ENCODE measurements around the gene PCBD2. TPM values are rescaled to one million over a fixed set of nuclear protein-coding genes. Genes with fewer than 3 reads are reported as not detected.
"Not testable (repeated sequence)": the region's sequence is repeated elsewhere in the genome, so short reads cannot be mapped to it uniquely, and the experiment has no call there.

PCBD2 gene
- total RNA-seq (5.9 TPM), polyA plus RNA-seq (6.8 TPM)
- long read RNA-seq, donor 1: 0 reads
- long read RNA-seq, donor 2: 0 reads
- long read RNA-seq, donor 3, transcript PCBD2-201 (4 exons, 1,223 nt): major isoform, 8 of 13 reads
- long read RNA-seq, donor 3, partial matches to known transcripts: 5 of 13 reads
- long read RNA-seq, donor 3, other reads (novel, unspliced or antisense): 0 of 13 reads
- long read RNA-seq, donor 4: 0 reads
- long read RNA-seq, donor 5, transcript PCBD2-201 (4 exons, 1,223 nt): major isoform, 6 of 6 reads
- long read RNA-seq, donor 5, partial matches to known transcripts: 0 of 6 reads
- long read RNA-seq, donor 5, other reads (novel, unspliced or antisense): 0 of 6 reads
- long read RNA-seq, donor 6, transcript PCBD2-201 (4 exons, 1,223 nt): major isoform, 7 of 7 reads
- long read RNA-seq, donor 6, partial matches to known transcripts: 0 of 7 reads
- long read RNA-seq, donor 6, other reads (novel, unspliced or antisense): 0 of 7 reads
- long read RNA-seq, donor 7, partial matches to known transcripts: 0 of 2 reads
- long read RNA-seq, donor 7, other reads (novel, unspliced or antisense): 0 of 2 reads
- long read RNA-seq, donor 8, partial matches to known transcripts: 0 of 2 reads
- long read RNA-seq, donor 8, other reads (novel, unspliced or antisense): 0 of 2 reads
- long read RNA-seq, donor 9, partial matches to known transcripts: 0 of 1 reads
- long read RNA-seq, donor 9, other reads (novel, unspliced or antisense): 0 of 1 reads
- long read RNA-seq, donor 10, partial matches to known transcripts: 0 of 1 reads
- long read RNA-seq, donor 10, other reads (novel, unspliced or antisense): 0 of 1 reads

DNA sequence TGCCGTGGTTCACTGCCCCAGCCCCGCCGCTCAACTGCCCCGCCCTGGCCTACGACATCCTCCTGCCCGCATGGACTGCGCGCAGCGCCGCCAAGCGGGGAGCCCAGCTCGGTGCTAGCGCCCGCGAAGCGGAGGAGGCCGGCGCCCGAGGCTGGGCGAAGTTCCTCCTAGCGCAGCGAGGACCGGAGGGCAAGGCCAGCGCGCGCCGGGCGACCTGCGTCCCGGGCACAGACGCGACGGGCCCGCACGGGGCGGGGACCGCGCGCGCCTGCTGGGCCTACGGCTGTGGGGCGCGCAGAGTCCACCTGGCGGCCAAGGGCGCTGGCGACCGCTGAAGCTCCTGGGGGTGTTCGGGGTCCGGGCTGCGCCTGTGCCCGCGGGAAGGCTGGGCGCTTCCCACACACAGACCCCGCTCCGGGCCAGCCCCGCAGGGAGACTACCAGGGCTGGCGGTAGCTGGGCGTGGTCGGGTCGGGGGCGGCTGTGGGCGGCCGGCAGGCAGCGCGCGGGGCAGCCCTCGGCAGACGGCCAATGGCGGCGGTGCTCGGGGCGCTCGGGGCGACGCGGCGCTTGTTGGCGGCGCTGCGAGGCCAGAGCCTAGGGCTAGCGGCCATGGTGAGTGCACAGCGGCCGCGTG is at the start of gene PCBD2:
Gene PCBD2, plus strand, starts transcription at position 522 of the 636 bp plus-strand sequence. Its CDS starts 9 bp downstream, at position 531.
- peaks cover 0 to 4% of the 10 kb centered on the region in 2 donors for H3K9me3 ChIP-seq (ENCODE audit: control insufficient read depth in 2 of 2, insufficient read depth in 1 of 2, low read length in 1 of 2)
- peak; percentile 69 to 95 (median 82) for DNase-seq (ENCODE audit: low read depth in 6 of 9, low spot score in 9 of 9)
- H3K4me1 ChIP-seq (ENCODE audit: control insufficient read depth in 2 of 2, insufficient read depth in 2 of 2, low read length in 2 of 2): peaks cover 3 to 13% of the 10 kb centered on the region in 2 donors
- peak within 1 kb of the TSS; percentile 99 for H3K27ac ChIP-seq (ENCODE audit: low read depth in 1 of 2, low read length in 1 of 2)
- under 1% methylated on average over 84 of the region's 84 CpGs for WGBS
- H3K36me3 ChIP-seq (ENCODE audit: control insufficient read depth in 2 of 2, insufficient read depth in 2 of 2, low read length in 1 of 2): peaks cover 5 to 11% of the 10 kb centered on the region in 2 donors
- H3K27me3 ChIP-seq (ENCODE audit: control insufficient read depth in 2 of 2, insufficient read depth in 1 of 2, low read length in 1 of 2): no peaks in the 10 kb centered on the region
- H3K4me3 ChIP-seq (ENCODE audit: low read length in 2 of 2): peak within 1 kb of the TSS; percentile 84 to 94

DNA sequence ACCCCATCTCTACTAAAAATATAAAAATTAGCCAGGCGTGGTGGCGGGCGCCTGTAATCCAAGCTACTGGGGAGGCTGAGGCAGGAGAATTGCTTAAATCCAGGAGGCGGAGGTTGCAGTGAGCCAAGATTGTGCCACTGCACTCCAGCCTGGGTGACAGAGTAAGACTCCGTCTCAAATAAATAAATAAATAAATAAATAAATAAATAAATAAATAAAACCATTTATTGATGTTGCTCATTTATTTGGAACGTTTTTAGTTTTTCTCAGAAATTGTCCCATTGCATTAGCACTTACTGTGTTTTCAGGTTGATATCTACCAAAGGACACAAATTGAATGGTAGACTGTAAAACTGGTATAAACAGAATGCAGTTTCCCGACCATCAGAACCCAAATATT is 48.5 kb upstream of the PCBD2 start:
- not testable (repeated sequence) for H3K27me3 ChIP-seq (ENCODE audit: control insufficient read depth in 2 of 2, insufficient read depth in 1 of 2, low read length in 1 of 2); H3K9me3 ChIP-seq (ENCODE audit: control insufficient read depth in 2 of 2, insufficient read depth in 1 of 2, low read length in 1 of 2); H3K4me1 ChIP-seq (ENCODE audit: control insufficient read depth in 2 of 2, insufficient read depth in 2 of 2, low read length in 2 of 2); H3K4me3 ChIP-seq (ENCODE audit: low read length in 2 of 2); DNase-seq (ENCODE audit: low read depth in 6 of 9, low spot score in 9 of 9); H3K27ac ChIP-seq (ENCODE audit: low read depth in 1 of 2, low read length in 1 of 2)
- 97% methylated on average over 7 of the region's 7 CpGs for WGBS
- peaks cover 24 to 54% of the 10 kb centered on the region in 2 donors for H3K36me3 ChIP-seq (ENCODE audit: control insufficient read depth in 2 of 2, insufficient read depth in 2 of 2, low read length in 1 of 2)

DNA sequence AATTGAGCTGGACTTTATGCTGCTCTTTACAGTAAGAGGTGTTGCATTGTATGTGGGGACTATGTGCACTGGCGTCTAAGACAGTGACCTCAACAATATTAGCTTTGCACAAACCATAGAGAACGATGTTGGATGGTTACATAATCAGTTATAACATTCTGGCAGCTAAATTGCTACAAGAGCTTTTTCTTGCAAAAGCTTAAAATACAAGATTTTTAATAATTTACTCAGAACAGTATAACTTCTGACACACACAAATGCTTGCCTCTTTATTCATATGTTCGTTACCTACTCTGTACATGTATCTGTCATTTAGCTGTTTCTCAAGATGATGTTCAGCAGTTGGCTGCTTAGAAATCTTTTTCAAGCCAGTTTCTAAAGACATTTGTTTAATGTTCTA is 47.5 kb upstream of the PCBD2 start:
- no peaks in the 10 kb centered on the region for H3K27me3 ChIP-seq (ENCODE audit: control insufficient read depth in 2 of 2, insufficient read depth in 1 of 2, low read length in 1 of 2)
- no peak for DNase-seq (ENCODE audit: low read depth in 6 of 9, low spot score in 9 of 9)
- no peak overlapping the region for H3K4me3 ChIP-seq (ENCODE audit: low read length in 2 of 2)
- peaks cover 24 to 53% of the 10 kb centered on the region in 2 donors for H3K36me3 ChIP-seq (ENCODE audit: control insufficient read depth in 2 of 2, insufficient read depth in 2 of 2, low read length in 1 of 2)
- H3K4me1 ChIP-seq (ENCODE audit: control insufficient read depth in 2 of 2, insufficient read depth in 2 of 2, low read length in 2 of 2): no peaks in the 10 kb centered on the region
- H3K27ac ChIP-seq (ENCODE audit: low read depth in 1 of 2, low read length in 1 of 2): no peak overlapping the region
- over 99% methylated on average over 3 of the region's 3 CpGs for WGBS
- no peaks in the 10 kb centered on the region for H3K9me3 ChIP-seq (ENCODE audit: control insufficient read depth in 2 of 2, insufficient read depth in 1 of 2, low read length in 1 of 2)

DNA sequence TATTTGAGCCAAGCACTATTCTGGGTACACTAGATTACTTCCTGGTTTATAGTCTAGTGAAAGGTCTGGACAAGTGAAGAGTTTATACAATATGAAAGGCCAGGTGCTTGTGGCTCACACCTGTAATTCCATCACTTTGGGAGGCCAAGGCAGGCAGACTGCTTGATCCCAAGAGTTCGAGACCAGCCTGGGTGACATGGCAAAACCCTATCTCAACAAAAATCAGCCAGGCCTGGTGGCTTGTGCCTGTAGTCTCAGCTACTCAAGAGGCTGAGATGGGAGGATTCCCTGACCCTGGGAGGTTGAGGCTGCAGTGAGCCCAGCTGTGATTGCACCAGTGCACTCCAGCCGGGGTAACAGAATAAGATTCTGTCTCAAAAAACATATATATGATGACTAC is 40.2 kb upstream of the PCBD2 start:
- H3K4me3 ChIP-seq (ENCODE audit: low read length in 2 of 2): no peak overlapping the region
- 98% methylated on average over 2 of the region's 2 CpGs for WGBS
- no peak for DNase-seq (ENCODE audit: low read depth in 6 of 9, low spot score in 9 of 9)
- H3K27me3 ChIP-seq (ENCODE audit: control insufficient read depth in 2 of 2, insufficient read depth in 1 of 2, low read length in 1 of 2): no peaks in the 10 kb centered on the region
- H3K27ac ChIP-seq (ENCODE audit: low read depth in 1 of 2, low read length in 1 of 2): no peak overlapping the region
- H3K4me1 ChIP-seq (ENCODE audit: control insufficient read depth in 2 of 2, insufficient read depth in 2 of 2, low read length in 2 of 2): no peaks in the 10 kb centered on the region
- H3K36me3 ChIP-seq (ENCODE audit: control insufficient read depth in 2 of 2, insufficient read depth in 2 of 2, low read length in 1 of 2): peaks cover 12 to 14% of the 10 kb centered on the region in 2 donors
- no peaks in the 10 kb centered on the region for H3K9me3 ChIP-seq (ENCODE audit: control insufficient read depth in 2 of 2, insufficient read depth in 1 of 2, low read length in 1 of 2)

DNA sequence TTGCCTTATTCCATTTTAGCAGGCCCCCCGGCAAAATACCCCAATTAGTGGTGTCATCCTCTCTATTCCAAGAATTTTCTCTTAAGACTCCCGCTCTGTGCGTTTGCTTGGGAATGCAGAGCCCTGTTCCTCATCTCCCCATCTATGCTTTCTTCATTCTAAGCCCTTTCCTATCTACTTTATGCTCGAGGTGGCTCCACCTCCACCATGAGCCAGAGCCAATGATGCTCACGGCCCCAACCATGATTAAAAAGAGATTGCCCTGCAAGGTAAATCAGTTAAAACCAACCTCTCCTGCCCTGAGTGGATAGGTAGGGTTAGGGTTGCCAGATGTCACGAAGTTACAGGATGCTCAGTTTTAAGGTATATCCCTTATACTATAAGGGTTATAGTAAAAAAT is 31.4 kb upstream of the PCBD2 start:
- 88% methylated on average over 6 of the region's 6 CpGs for WGBS
- Histone ChIP-seq H3K27ac (ENCODE audit: low read depth in 1 of 2, low read length in 1 of 2) (peak overlapping the region in 1 of 2 donors; percentile 86), H3K4me3 (ENCODE audit: low read length in 2 of 2) (peak overlapping the region; percentile 94 to 99)

DNA sequence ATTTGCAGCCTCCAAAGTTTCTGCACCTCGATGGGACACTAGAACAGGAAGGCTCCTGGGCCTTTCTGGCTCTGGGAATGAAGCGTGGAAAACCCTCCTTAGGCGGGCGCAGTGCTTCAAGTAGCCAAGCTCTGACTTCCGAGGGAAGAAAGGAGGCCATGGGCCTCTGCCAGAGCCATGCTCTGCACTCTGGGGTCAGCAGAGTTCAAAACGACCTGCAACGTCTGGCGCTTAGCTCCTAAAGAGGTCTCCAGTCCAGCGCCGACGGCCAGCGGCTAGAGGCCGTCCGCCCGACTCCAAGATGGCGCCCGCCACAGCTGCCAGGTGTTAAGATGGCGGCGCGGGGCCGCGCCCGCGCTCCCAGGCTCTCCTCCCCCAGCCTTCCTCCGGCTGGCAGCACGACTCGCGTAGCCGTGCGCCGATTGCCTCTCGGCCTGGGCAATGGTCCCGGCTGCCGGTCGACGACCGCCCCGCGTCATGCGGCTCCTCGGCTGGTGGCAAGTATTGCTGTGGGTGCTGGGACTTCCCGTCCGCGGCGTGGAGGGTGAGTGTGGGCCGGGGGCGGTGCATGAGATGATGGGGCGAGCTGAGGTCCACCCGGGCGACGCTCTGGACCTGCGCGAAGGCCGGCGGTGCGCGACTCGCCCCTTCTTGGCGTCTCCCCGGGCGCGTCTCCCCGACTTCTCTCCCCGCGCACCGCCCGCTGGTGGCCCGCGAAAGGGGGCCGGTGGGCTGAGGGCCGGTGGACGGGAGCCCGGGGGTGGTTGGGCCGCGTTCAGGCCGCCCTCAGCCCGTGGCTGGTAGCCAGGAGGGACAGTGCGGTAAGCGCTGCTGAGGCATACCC is 30.7 kb upstream of the PCBD2 start, which contains the start of gene TXNDC15:
Gene TXNDC15, plus strand, starts transcription at position 385 of the 844 bp plus-strand sequence. Its CDS starts 57 bp downstream, at position 442.
- 4% methylated on average over 79 of the region's 79 CpGs for WGBS
- Histone ChIP-seq H3K4me3 (ENCODE audit: low read length in 2 of 2) (peak within 1 kb of the TSS; percentile 94 to 99), H3K4me1 (ENCODE audit: control insufficient read depth in 2 of 2, insufficient read depth in 2 of 2, low read length in 2 of 2) (peaks cover 24 to 25% of the 10 kb centered on the region in 2 donors)

More for the DNA sequence above, 31.4 kb upstream of the PCBD2 start:
- peaks cover 0 to 3% of the 10 kb centered on the region in 2 donors for H3K36me3 ChIP-seq (ENCODE audit: control insufficient read depth in 2 of 2, insufficient read depth in 2 of 2, low read length in 1 of 2)
- H3K27me3 ChIP-seq (ENCODE audit: control insufficient read depth in 2 of 2, insufficient read depth in 1 of 2, low read length in 1 of 2): no peaks in the 10 kb centered on the region
- H3K4me1 ChIP-seq (ENCODE audit: control insufficient read depth in 2 of 2, insufficient read depth in 2 of 2, low read length in 2 of 2): peaks cover 24 to 25% of the 10 kb centered on the region in 2 donors
- peak in 1 of 9 donors; percentile 7 for DNase-seq (ENCODE audit: low read depth in 6 of 9, low spot score in 9 of 9)
- no peaks in the 10 kb centered on the region for H3K9me3 ChIP-seq (ENCODE audit: control insufficient read depth in 2 of 2, insufficient read depth in 1 of 2, low read length in 1 of 2)

DNA sequence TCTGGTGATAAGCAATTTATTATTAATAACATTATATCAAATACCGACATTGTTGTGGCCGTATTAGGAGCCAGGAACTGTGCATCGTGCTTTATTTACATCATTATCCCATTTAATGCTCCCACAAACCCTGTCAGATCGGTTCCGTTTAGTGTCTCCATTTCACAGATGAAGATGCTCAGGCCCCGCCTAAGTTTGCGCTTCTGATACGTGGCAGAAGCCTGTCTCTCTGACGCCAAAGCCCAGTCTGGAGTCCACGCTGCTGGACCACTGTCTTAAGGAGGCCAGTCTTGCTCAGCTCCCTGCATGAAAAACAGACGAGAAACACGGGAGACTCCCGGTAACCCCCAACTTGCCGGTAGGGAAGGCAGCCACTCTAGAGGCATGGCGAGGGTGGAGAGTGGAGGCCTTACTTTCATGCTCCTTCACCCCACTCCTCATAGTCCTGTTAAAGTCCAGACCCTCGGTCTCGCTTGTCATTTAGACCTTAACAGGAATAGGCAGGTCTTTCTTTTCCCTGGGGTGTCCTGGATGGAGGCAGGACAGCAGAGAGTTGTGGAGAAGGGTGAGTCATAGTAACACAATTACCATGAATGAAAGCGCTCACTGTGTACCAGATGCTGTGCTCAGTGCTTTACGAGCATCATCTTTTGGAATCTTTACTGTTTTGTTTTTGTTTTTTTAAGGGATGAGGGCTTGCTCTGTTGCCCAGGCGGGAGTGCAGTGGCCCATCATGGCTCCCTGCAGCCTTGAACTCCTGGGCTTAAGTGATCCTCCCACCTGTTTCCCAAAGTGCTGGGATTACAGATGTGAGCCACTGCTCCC is 29.9 kb upstream of the PCBD2 start:
- peak overlapping the region; percentile 14 to 95 for H3K27ac ChIP-seq (ENCODE audit: low read depth in 1 of 2, low read length in 1 of 2)
- WGBS: 27% methylated on average over 20 of the region's 20 CpGs
- H3K27me3 ChIP-seq (ENCODE audit: control insufficient read depth in 2 of 2, insufficient read depth in 1 of 2, low read length in 1 of 2): no peaks in the 10 kb centered on the region
- H3K36me3 ChIP-seq (ENCODE audit: control insufficient read depth in 2 of 2, insufficient read depth in 2 of 2, low read length in 1 of 2): peaks cover 0 to 3% of the 10 kb centered on the region in 2 donors
- H3K4me1 ChIP-seq (ENCODE audit: control insufficient read depth in 2 of 2, insufficient read depth in 2 of 2, low read length in 2 of 2): peaks cover 24 to 25% of the 10 kb centered on the region in 2 donors
- no peaks in the 10 kb centered on the region for H3K9me3 ChIP-seq (ENCODE audit: control insufficient read depth in 2 of 2, insufficient read depth in 1 of 2, low read length in 1 of 2)
- H3K4me3 ChIP-seq (ENCODE audit: low read length in 2 of 2): peak overlapping the region; percentile 94 to 99
- DNase-seq (ENCODE audit: low read depth in 6 of 9, low spot score in 9 of 9): peak in 5 of 9 donors; percentile 13 to 55 (median 21)

More for the DNA sequence above, 30.7 kb upstream of the PCBD2 start, which contains the start of gene TXNDC15:
- H3K9me3 ChIP-seq (ENCODE audit: control insufficient read depth in 2 of 2, insufficient read depth in 1 of 2, low read length in 1 of 2): no peaks in the 10 kb centered on the region
- DNase-seq (ENCODE audit: low read depth in 6 of 9, low spot score in 9 of 9): peak; percentile 49 to 91 (median 73)
- H3K27ac ChIP-seq (ENCODE audit: low read depth in 1 of 2, low read length in 1 of 2): peak within 1 kb of the TSS; percentile 86 to 95
- peaks cover 0 to 3% of the 10 kb centered on the region in 2 donors for H3K36me3 ChIP-seq (ENCODE audit: control insufficient read depth in 2 of 2, insufficient read depth in 2 of 2, low read length in 1 of 2)
- H3K27me3 ChIP-seq (ENCODE audit: control insufficient read depth in 2 of 2, insufficient read depth in 1 of 2, low read length in 1 of 2): no peaks in the 10 kb centered on the region
